Left renal pelvis (tissue), 4 donors: ENCODE data around the gene ERICH4. TPM values are rescaled to one million over a fixed set of nuclear protein-coding genes. Genes with fewer than 3 reads are reported as not detected.
"Not testable (repeated sequence)": the region's sequence is repeated elsewhere in the genome, so short reads cannot be mapped to it uniquely, and the experiment has no call there.

Experiments
- DNase-seq, 4 donors: peaks; one replicate each; pipeline ENCODE4 v3.0.0-alpha.2; 2013; ENCODE audit warnings: low read depth in 4 of 4, low spot score in 3 of 4
- polyA plus RNA-seq, 4 donors: library from polyadenylated mRNA; unstranded; fragments of 120-200 nt; gene quantifications; one replicate each; pipeline ENCODE4 v1.2.1, GENCODE V29; 2013; ENCODE audit not compliant: insufficient read length in 4 of 4

Gene ERICH4, protein sequence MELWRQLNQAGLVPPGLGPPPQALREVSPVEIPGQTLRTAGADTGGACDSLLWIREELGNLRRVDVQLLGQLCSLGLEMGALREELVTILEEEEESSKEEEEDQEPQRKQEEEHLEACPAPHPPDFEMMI
- 1 to 10 TPM in 3 of 4 donors, under 1 TPM in 1; 0.14 to 5.2 (median 3.4) TPM for polyA plus RNA-seq

DNA sequence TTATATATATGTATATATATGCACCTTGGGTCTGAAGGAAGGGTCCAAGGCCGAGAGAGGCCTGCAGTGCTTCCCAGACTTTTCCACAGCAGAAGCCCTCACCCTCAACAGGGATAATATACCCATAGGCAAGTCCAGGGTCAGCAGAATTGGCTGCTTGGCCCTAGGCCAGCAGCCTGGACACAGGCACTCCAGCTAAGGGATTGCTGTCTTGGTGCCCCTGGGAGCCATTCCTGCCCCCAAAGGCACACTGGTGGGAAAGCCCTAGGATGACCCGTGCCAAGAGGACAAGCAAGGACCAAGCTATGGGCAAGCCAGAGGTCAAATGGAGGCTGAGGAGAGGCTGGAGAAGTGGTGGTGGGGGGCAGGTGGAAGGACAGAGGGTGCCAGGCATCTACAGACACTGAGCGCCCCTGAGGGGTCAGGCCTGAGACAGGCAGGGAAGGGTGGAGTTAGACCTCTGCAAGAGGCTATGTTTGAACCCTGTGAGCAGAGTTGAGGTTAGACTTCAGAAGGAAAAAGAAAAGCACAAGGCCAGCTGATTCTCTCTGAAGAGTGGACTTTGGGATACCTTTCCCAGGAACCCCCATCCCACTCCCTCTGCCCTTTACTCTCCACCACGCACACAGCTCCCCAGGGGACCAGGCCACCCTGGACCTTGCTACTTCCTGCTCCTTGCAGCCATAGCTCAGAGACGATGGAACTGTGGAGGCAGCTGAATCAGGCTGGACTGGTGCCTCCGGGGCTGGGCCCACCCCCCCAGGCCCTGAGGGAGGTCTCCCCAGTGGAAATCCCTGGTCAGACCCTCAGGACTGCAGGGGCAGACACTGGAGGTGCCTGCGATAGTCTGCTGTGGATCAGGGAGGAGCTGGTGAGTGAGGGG, at the start of gene ERICH4:
Gene ERICH4, plus strand, starts transcription at position 684 of the 883 bp plus-strand sequence. Its CDS starts 14 bp downstream, at position 698.
- no peak for DNase-seq

DNA sequence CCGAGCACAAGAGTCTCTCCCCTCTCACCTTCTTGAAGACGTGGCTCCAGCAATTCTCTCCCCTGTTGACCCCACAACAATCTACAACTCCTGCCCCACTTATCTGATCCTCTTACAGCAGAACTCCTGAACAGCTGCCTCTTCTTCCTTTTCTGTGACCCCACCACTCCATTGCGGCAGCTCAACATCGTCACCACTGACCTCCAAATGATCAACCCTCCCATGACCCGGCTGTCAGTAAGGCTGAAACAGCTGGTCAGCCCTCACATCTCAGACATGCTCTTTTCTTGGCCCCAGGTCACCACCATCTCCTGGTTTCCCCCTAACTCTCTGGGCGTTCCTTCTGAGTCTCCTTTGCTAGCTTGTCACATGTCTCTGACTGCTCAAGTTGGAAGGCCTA, 47.6 kb upstream of the ERICH4 start:
- DNase-seq = no peak

DNA sequence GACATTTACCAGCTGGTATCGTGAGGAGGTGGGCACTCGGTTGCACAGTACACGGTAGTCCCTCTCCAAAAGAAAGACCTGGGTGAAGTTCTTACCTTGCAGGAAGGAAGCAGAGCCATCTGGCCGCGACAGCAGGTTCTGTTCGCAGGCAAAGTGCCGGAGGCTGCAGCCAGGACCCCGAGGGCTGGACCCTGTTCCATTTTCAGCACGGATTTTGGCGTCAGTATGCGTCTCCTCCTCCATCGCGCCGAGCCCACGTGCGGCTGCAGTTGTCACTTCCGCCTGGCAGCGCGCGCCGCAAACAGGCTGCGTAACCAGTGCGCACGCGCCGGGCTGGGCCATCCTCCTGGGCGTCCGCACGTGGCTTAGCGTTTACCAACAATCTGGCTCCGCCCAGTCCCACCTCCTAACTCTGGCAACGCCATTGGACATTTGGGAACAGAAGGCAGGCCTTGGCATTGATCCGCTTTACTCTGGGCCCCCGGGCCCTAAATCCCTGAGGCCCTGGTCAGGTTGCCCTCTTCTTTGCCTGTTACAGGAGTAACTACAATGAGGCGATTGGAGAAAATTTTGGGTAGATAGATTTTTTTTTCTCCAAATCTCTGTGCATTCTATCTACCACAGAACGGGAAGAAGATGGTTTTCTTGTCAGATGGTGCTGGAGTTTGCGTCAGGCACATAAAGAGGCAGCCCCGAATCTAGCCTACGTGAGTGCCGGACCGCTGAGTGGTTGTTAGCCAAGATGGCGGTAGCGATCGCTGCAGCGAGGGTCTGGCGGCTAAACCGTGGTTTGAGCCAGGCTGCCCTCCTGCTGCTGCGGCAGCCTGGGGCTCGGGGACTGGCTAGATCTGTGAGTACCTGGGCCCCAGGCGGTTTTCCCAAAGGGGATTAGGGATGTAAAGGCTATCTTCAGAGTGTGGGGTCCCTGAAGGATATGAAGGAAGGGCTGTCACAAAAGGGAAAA, 45.6 kb upstream of the ERICH4 start, which contains the start of the genes BCKDHA and EXOSC5:
Gene BCKDHA, plus strand, starts transcription at position 733 of the 964 bp plus-strand sequence. Its CDS starts 10 bp downstream, at position 743.
Gene EXOSC5, minus strand, starts transcription at position 274 of the 964 bp plus-strand sequence. Its CDS starts 31 bp downstream, at position 243.
- peak; percentile 98 to 100 (median 100) for DNase-seq

DNA sequence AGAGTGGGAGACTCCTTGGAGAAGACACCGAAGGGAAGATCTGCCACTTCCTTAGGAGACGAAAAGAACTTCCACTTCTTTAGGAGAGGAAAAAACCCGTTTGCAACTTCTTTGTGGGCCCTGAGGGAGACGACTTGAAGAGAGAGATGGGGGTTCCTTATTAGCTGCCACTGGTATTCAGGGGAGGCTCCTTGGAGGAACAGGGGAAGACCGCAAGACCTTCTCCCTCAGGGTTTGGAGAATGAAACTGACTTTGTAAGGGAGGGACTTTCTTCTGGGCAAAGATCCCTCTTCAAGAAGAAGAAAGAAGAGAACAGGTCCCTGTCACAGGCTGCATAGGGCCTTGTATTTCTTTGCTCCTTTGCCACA, 44.9 kb upstream of the ERICH4 start:
- DNase-seq = no peak

DNA sequence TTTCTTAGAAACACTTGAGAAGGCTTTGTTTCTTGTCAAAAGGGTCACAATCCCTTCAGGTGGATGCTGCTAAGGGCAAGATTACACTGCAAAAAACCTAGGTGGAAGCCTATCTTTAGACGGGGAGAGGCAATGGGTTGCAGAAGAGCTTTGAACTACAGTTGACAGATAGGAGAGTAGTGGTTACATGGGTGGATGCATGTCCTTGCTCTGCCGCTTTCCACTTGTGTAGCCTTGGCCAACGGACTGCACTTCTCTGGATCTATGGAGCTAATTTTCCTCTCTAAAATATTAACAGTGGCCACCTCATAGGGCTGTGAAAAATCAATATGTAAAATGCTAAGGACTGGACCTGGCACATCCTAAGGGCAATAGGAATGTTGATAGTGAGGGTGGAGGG, 44.4 kb upstream of the ERICH4 start:
- DNase-seq = no peak

DNA sequence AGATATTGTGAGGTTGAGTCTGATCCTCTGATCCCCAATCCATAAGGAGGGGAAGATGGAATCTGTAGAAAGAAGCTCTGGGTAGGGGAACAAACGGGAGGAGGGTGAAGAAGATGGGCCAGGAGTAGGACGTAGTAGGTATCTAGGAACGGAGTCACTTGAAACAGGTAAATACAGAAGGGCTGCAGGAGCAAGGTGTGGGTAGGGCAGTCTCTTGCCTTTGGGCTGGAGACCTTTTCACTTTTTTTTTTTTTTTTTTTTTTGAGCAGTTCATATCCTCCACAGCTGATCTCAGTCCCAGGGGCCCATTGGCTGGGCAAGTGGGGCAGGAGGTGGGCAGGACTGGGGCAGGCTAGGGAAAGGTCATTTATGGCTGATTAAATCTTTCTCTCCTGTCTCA, 43.9 kb upstream of the ERICH4 start:
- DNase-seq = no peak

DNA sequence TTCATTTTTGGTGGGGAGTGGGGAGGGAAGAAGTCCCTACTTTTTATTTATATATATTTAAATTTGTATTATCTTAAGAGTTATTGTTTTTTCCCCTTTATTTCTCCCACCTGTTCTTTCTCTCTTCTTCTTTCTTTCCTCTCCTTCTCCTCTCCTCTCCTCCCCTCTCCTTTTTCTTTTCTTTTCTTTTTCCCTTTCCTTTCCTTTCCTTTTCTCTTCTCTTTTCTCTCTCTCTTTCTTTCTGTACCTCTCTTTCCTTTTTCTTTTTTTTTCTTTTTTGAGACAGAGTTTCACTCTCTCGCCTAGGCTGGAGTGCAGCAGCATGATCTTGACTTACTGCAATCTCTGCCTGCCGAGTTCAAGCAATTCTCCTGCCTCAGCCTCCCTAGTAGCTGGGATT, 43.4 kb upstream of the ERICH4 start:
- DNase-seq = no peak

DNA sequence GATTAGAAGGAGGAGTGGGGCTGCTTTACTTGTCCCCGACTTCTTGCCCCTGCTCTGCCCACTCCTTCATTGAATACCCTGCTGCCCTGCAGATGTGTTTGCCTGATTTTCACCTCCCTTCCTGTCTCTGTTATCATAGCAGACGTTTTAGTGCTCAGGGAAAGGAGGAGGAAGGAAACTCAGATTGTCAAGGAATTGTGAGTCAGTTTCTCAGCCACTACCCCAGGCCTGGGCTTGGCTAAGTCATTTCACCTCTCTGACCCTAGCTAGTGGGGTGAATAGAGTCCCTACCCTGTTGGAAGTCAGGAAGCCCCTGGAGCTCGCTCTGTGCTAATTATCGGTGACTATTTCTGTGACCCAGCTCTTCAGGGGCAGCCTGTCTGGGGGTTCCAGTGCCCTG, 41.5 kb upstream of the ERICH4 start:
- no peak for DNase-seq

DNA sequence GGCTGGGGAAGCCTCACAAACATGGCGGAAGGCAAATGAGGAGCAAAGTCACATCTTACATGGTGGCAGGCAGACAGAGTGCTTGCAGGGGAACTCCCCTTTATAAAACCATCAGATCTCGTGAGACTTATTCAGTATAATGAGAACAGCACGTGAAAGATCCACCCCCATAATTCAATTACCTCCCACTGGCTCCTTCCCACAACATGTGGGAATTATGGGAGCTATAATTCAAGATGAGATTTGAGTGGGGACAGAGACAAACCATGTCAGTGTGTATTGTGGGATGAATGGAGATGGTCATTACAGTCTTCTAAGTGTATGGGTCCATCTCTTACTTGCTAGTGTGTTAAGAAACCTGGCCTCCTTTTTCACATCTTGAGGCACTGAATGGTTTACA, 40.9 kb upstream of the ERICH4 start:
- DNase-seq = no peak

DNA sequence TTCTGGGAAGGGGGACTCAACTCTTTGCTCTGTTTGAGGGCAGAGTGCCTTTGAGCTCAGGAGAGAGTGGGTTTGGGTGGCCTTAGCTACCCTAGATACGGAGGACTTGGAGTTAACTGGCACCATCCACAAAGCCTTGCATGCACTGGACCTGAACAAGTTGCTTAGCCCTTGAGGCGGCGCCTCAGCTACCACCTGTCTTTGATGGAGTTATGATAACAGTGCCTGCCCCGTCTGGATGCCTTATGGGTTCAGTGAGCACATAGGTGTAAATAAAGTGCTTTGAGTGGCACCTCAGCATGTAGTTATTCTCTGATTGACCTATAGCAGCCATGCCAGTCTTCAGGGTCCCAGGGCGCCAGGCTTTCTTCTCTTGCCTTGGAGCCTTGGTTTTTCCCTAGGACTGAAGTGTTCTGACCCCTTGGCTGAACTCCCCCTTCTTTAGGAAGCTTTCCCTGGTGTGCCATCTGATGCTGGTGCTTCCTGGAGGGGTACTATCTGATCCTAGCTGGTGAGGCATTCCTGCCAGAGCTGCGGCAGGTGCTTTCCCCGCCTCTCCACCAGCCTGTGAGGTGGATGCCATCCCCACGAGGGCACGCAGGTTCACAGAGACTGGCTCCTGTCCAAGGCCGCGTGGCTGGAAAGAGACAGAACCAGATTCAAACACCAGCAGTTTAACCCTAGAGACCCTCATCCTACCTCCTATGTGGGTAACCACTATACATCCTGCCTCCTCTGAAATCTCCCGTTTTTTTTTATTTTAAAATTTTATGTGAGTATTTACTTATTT, 39.6 kb upstream of the ERICH4 start:
- no peak for DNase-seq

DNA sequence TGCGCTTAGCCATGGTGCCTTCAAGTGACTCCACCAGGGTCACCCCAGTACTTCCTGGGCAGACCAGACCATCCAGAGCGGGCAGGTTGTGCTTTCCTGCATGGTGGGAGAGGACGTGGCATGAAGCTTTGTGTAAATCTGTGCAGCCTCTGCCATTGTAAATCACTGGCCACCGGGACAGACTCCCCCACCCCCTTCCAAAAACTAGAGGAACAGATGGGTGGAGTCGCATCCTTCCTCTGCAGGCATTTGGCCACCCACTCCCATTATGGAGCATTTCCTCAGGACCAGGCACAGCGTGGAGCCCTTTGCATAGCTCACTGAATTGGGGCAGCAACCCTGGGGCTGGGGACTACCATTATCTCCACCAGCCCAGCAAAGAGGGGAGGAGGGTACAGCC, 37.2 kb upstream of the ERICH4 start:
- no peak for DNase-seq

DNA sequence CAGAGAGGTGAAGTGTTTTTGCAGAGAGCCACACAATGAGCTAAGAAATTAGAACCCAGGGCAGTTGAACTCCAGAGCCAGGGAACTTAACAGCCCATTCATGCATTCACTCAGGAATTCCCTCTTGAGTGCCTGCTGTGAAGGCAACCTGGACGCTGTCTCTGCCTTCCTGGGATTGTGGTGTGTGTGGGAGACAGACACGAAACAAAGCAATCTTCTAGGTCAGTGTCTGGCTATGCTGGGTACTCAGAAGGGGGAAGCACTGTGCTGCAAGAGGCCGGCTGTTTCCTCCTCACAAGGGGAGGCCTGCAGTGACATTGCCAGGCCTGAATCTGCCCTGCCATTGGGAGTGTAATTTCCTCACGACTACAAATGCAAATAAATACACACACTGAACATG, 35.7 kb upstream of the ERICH4 start:
- DNase-seq = no peak

DNA sequence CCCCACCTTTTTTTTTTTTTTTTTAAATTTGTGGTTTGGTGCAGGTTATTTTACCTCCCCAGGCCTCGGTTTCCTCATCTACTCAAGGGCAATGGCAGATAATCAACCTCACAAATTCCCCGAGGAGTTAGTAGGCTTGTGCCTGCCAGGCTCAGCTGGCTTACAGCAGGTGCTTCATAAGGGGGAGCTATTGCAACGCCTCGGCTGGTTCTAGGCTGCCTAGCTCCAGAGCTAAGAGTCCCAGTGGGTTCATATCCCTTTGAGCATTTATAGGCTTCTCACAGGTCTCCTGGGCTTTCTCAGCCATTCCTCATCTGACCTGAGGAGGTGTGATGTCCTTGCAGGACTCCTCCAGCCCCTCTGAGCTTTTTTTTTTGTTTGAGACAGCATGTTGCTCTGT, 34.7 kb upstream of the ERICH4 start:
- DNase-seq = no peak

DNA sequence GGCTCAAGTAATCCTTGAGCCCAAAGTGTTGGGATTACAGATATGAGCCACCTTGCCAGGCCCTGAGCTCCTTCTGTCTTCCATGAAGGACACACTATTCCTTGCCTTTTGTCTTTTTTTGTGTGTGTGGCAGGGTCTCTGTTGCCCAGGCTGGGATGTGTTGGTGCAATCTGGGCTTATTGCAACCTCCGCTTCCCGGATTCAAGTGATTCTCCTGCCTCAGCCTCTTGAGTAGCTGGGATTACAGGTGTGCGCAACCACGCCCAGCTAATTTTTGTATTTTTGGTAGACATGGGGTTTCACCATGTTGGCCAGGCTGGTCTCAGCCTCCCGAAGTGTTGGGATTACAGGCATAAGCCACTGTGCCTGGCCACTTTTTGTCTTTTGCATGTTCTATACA, 34.1 kb upstream of the ERICH4 start:
- DNase-seq = not testable (repeated sequence)

DNA sequence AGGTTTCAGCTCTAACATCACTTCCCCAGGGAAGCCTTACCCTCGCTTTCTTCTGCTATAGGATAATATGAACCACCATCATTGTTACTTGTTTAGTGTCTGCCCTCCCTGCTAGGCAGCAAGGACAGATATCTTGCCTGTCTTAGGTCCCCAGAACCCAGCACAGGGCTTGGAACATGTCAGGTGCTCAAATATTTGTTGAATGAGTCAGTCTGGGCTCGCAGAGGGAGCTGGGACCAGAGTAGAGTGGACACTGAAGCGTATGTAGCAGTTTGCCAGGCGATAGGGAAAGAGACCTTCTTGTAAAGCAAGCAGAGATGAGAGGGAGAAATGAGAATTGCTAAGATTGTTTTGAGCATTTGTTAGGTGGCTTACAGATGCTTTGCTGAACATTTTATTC, 33.7 kb upstream of the ERICH4 start:
- no peak for DNase-seq

DNA sequence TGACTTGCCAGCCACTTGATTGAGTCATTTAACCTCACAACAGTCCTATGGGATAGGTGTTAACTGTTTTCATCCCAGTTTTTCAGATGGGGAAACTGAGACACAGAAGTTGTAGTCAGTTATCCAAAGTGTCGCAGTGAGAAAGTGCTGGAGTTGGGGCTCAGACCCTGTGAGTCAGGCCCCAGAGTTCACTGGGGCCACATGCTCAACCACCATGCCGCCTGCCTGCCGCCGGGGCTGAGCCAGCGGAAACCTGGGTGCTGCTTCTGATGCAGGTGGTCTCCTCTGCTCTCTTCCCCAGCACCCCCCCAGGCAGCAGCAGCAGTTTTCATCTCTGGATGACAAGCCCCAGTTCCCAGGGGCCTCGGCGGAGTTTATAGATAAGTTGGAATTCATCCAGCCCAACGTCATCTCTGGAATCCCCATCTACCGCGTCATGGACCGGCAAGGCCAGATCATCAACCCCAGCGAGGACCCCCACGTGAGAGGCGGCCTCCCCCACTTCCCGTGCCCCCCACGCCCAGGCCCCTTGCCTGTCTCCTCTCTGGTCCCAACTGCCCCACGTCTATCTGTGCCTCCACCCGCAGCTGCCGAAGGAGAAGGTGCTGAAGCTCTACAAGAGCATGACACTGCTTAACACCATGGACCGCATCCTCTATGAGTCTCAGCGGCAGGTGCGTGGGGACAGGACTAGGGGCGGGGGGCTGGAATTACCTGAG, 32.5 kb upstream of the ERICH4 start:
- DNase-seq = no peak

DNA sequence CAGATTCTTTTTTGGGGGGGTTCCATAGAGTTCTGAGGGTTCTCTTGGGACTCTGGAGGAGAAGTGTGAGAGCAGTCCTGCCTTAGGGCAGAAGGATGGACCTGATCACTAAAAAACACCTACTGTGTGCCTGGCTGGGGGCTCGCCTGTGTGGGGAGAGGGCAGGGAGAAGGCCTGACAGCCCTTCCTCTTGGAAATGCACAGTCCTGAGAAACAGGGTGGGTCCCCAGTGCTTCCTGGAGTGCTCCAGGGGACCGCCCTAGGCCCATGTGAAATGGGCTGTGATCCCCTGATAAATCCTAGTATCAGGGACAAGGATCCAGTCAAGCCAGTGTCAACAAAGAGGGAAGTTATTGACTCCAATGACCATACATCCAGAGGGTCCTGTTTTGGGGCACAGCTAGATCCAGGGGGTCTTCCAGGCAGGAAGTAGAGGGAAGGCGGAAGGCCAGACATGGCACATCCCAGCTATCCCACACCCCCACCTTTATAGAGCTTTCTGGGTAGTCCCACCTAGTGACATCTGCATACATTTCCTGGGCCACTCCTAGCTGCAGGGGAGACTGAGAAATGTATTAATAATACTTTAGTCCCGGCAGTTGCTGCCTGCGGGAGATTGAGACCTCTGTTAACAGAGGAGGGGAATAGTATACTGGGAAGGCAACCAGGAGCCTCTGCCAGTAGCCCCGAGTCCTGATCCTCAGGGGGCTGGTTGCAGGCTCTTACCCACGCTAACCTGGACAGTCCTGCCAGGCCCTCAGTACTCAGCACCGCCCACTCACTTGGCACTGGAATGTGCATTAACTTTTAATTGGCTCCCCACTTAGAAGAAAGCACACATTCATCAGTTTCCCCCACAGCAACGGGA, 31.6 kb upstream of the ERICH4 start:
- DNase-seq = no peak

DNA sequence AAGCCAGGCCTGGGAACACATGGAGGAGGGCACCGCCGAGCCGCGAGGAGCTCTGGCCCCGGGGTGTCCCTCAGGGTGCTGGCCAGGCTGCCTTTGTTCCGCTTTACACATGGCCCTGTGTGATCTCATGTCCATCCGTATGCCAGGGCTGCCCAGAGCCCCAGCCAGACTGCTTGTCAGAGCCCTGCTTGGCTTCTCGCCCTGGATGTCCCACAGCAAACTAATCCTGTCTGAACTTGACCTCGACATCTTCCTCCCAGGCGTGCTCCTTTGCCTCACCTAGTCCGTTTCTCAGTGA, 31.0 kb upstream of the ERICH4 start:
- DNase-seq = no peak

DNA sequence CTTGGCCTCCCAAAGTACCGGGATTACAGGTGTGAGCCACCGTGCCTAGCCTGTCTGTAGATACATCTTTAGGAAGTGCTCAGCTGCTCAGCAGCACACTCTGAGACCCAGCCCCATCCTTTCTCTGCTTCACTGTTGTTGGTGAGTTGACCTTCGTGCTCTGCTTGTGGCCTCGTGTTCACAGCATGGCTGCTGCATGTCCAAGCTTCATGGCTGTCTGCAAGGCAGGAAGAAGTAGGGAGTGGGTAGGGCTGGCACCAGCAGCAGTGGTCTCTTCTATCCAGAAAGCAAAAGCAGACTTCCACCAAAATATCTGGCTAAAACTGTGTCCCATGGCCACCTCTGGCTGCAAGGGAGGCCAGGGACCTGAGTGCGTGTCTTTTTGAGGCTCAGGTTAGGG, 30.0 kb upstream of the ERICH4 start:
- no peak for DNase-seq
